ENCODE results near the gene TMEM52. TPM values are rescaled to one million over a fixed set of nuclear protein-coding genes. Genes with fewer than 3 reads are reported as not detected.
"Not testable (repeated sequence)": the region's sequence is repeated elsewhere in the genome, so short reads cannot be mapped to it uniquely, and the experiment has no call there.

TMEM52 gene
- total and polyA plus RNA-seq, 7 experiments from 2014 or later, result 0.45 to 1.1 TPM; not detected in 5

DNA sequence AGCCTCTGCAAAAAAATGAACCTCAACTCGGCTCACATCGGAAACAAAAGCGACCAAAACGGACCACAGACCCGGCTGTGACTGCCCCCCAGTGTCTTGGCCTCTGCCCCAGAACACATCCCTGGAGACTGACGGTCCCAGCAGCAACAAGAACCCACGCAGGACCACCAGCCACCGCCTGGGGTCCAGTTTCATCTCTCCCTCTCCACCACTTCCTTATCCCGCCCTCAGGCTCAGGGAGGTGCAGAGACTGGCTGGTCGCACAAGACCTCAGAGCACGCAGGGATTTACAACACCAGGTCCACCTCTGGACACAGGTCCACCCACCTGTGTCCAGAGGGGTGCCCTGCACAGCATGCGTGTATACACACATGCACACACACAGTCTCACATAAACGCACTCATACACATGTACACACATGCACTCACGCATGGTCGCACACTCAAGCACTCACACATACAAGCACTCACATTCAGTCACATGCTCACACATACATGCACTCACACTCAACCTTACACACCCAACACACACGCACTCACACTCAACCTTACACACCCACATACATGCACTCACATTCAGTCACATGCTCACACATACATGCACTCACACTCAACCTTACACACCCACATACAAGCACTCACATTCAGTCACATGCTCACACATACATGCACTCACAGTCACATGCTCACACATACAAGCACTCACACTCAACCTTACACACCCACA lies 18.6 kb upstream of the TMEM52 start:
- CTCF ChIA-PET, result no interaction called here
- no peaks in the 10 kb centered on the region for H3K27me3 ChIP-seq (ENCODE audit: control insufficient read depth in 2 of 2, insufficient read depth in 2 of 2, low read length in 2 of 2)
- intact Hi-C loops (cut with micrococcal nuclease), result no loop called here
- Mint-ChIP-seq H3K4me1 (no peaks in the 10 kb centered on the region), H3K36me3 (peaks cover 0 to 7% (median 0%) of the 10 kb centered on the region in 5 donors), H3K27ac (no peak overlapping the region), H3K9me3 (peaks cover 0 to 23% (median 0%) of the 10 kb centered on the region in 11 donors), H3K27me3 (no peaks in the 10 kb centered on the region), H3K4me3 (no peak overlapping the region)
- H3K27ac ChIP-seq (ENCODE audit: low read depth, low read length), result no peak overlapping the region
- H3K9me3 ChIP-seq (ENCODE audit: control insufficient read depth in 2 of 3, low read length in 3 of 3), result no peaks in the 10 kb centered on the region
- no peak overlapping the region for H3K4me3 ChIP-seq (ENCODE audit: low read length)
- no peaks in the 10 kb centered on the region for H3K36me3 ChIP-seq (ENCODE audit: control insufficient read depth in 2 of 3, insufficient read depth in 3 of 3, low read length in 3 of 3)
- DNase-seq (no peak), ATAC-seq (no peak)
- POLR2A ChIA-PET, result no interaction called here
- H3K4me1 ChIP-seq (ENCODE audit: control insufficient read depth in 2 of 2, insufficient read depth in 2 of 2, low read length in 2 of 2), result no peaks in the 10 kb centered on the region

DNA sequence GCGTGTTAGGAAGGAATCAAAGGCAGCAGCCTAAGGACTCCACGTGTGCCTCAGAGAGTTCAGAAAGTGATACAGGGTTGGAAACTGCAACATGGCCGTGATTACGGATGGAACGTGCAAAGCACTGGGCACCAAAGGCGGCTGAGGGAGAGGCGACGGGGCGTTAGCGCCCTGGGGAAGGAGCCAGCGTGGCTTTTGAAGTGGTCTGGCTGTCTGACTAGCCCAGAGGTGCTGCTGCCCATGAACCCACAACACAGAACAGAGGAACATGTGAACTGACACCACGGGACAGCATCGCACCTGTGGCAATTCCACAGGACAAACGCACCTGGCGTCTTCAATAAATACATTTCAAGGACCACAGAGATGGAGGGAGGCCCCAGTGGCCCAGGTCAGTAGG lies 18.0 kb upstream of the TMEM52 start:
- intact Hi-C loops (cut with micrococcal nuclease), result no loop called here
- ChIA-PET CTCF (no interaction called here), POLR2A (no interaction called here)

DNA sequence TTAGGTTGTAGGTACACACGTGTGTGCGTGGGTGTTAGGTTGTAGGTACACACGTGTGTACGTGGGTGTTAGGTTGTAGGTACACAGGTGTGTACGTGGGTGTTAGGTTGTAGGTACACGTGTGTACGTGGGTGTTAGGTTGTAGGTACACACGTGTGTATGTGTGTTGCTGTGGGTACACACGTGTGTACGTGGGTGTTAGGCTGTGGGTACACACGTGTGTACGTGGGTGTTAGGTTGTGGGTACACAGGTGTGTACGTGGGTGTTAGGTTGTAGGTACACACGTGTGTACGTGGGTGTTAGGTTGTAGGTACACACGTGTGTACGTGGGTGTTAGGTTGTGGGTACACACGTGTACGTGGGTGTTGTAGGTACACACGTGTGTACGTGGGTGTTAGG lies 15.8 kb upstream of the TMEM52 start:
- DNase-seq; ATAC-seq; H3K9me3 ChIP-seq (ENCODE audit: control insufficient read depth in 2 of 3, low read length in 3 of 3); POLR2A ChIA-PET; intact Hi-C loops (cut with micrococcal nuclease); H3K27ac Mint-ChIP-seq; H3K36me3 ChIP-seq (ENCODE audit: control insufficient read depth in 2 of 3, insufficient read depth in 3 of 3, low read length in 3 of 3); H3K27ac ChIP-seq (ENCODE audit: low read depth, low read length); CTCF ChIA-PET; H3K4me1 ChIP-seq (ENCODE audit: control insufficient read depth in 2 of 2, insufficient read depth in 2 of 2, low read length in 2 of 2); H3K4me3 ChIP-seq (ENCODE audit: low read length); H3K27me3 Mint-ChIP-seq; H3K4me1 Mint-ChIP-seq; H3K27me3 ChIP-seq (ENCODE audit: control insufficient read depth in 2 of 2, insufficient read depth in 2 of 2, low read length in 2 of 2); H3K36me3 Mint-ChIP-seq; H3K4me3 Mint-ChIP-seq: not testable (repeated sequence)
- peaks cover 0 to 23% (median 0%) of the 10 kb centered on the region in 11 donors for H3K9me3 Mint-ChIP-seq

More for the DNA sequence above, 18.0 kb upstream of the TMEM52 start:
- no peak overlapping the region for H3K4me3 Mint-ChIP-seq
- Histone ChIP-seq H3K9me3 (ENCODE audit: control insufficient read depth in 2 of 3, low read length in 3 of 3) (no peaks in the 10 kb centered on the region), H3K4me3 (ENCODE audit: low read length) (no peak overlapping the region), H3K36me3 (ENCODE audit: control insufficient read depth in 2 of 3, insufficient read depth in 3 of 3, low read length in 3 of 3) (no peaks in the 10 kb centered on the region), H3K4me1 (ENCODE audit: control insufficient read depth in 2 of 2, insufficient read depth in 2 of 2, low read length in 2 of 2) (no peaks in the 10 kb centered on the region), H3K27me3 (ENCODE audit: control insufficient read depth in 2 of 2, insufficient read depth in 2 of 2, low read length in 2 of 2) (no peaks in the 10 kb centered on the region), H3K27ac (ENCODE audit: low read depth, low read length) (no peak overlapping the region)
- ATAC-seq, result no peak
- no peak for DNase-seq
- H3K27me3 Mint-ChIP-seq, result no peaks in the 10 kb centered on the region
- H3K36me3 Mint-ChIP-seq, result peaks cover 0 to 7% (median 0%) of the 10 kb centered on the region in 5 donors
- H3K27ac Mint-ChIP-seq, result no peak overlapping the region
- peaks cover 0 to 23% (median 0%) of the 10 kb centered on the region in 11 donors for H3K9me3 Mint-ChIP-seq
- no peaks in the 10 kb centered on the region for H3K4me1 Mint-ChIP-seq

DNA sequence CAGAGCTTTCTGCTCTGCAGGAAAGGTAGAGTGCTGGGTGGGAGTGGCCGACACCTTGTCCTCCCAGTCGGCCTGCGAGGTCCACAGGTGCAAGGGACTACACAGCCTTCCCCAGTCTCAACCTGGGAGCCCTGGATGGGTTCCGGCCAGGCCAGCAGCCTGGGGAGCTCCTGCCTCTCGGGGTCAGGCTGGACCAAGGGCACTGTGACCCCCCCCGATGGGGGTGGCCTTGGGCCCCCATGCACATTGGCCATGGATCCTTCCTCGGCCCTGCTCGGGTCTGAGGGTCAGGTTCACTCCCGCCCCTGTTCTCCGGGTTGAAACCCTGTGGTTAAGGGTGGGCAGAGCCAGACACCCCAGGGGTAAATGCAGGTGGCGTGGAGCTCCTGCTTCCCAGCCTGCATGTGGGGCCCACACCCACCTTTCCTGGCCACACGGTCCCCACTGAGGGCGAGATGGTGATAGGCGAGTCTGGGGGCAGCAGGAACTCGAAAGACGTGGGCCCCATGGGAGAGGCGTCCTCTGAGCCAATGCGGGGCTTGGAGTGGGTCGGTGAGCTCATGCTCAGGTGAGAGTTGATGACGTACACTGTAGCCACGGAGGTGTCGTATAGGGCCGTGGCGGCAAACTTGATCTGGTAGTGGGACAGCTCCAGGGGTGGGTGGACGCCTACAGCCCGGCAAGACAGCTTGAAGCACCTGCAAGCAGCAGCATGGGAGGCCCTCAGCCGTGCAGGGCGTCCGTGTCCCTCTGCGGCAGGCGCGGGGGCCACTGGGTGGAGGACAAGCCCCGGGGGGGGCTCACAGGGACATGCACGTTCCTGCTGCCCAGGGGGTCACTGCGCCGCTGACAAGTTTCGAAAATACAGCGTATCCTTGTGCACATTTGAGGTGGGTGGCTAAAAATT lies 10.8 kb upstream of the TMEM52 start:
- H3K27ac ChIP-seq (ENCODE audit: low read depth, low read length), result no peak overlapping the region
- Mint-ChIP-seq H3K4me1 (no peaks in the 10 kb centered on the region), H3K27me3 (no peaks in the 10 kb centered on the region), H3K4me3 (no peak overlapping the region), H3K27ac (no peak overlapping the region), H3K36me3 (peaks cover 0 to 7% (median 0%) of the 10 kb centered on the region in 5 donors), H3K9me3 (peaks cover 0 to 12% (median 0%) of the 10 kb centered on the region in 11 donors)
- DNase-seq, result no peak
- no peaks in the 10 kb centered on the region for H3K27me3 ChIP-seq (ENCODE audit: control insufficient read depth in 2 of 2, insufficient read depth in 2 of 2, low read length in 2 of 2)
- ChIA-PET CTCF (no interaction called here), POLR2A (no interaction called here)
- no peaks in the 10 kb centered on the region for H3K4me1 ChIP-seq (ENCODE audit: control insufficient read depth in 2 of 2, insufficient read depth in 2 of 2, low read length in 2 of 2)
- intact Hi-C loops (cut with micrococcal nuclease), result no loop called here
- no peaks in the 10 kb centered on the region for H3K36me3 ChIP-seq (ENCODE audit: control insufficient read depth in 2 of 3, insufficient read depth in 3 of 3, low read length in 3 of 3)
- H3K9me3 ChIP-seq (ENCODE audit: control insufficient read depth in 2 of 3, low read length in 3 of 3), result no peaks in the 10 kb centered on the region
- no peak for ATAC-seq
- no peak overlapping the region for H3K4me3 ChIP-seq (ENCODE audit: low read length)

DNA sequence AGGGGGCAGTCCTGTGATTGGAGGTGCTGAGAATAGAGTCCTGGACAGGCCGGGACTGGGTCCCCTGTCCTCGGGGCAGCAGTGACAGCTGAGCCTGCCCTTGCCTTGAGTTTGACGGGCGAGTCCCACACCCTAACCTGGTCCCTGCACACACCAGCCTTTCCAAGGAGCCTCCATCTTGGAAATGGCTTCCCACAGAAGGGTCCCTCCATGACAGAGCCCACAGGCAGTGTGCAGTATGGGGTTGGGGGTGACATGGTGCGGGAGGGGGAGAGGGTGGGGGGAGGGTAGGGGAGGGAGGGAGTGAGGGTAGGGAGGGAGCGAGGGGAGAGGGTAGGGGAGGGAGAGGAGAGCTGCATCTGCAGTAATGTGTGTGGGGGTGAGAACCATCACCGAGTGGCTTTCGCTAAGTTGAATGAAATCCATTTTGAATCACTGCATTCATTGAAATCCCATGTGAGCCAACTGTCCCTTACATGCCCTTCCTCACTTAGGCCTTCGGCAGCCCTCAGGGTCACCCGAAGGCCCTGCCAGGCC lies 10.1 kb upstream of the TMEM52 start:
- intact Hi-C loops (cut with micrococcal nuclease), result no loop called here
- ATAC-seq, result no peak

DNA sequence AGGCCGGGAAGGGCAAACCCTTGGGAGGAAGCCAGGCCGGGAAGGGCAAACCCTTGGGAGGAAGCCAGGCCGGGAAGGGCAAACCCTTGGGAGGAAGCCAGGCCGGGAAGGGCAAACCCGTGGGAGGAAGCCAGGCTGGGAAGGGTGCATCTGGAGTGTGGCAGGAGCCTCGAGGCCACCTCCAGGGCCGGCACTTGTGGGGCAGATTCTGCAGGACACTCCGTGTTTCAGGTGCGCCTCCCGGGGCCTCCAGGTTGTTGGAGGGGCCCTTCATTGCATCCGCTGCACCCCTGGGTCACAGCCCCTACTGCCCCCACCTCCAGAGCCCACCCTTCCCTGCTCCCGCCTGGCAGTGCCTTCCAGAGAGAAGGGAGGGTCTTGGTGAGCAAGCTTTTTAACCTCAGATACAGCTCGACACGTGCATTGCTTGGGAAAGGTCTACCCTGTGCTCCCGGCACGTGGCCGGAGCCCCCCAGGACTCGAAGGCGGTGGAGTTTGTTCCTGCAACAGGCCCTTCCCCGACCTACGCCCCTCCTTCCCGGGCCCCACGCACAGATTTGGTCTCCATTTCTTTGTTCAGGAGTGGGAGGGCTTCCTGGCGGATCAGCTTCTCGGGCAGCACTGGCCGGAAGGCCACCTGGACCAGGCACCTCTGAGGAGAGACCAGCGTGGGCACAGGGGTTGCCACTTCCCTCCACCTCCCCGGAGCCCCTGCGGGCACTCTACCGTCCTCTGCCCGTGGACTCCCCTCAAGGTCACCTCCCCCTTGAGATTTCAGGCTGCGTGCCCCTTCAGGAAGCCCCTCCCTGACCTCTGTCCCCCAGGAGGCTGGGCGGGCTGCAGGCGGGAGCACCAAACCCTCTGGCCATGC lies 9.4 kb upstream of the TMEM52 start:
- CTCF ChIA-PET, result no interaction called here
- H3K27ac Mint-ChIP-seq, result no peak overlapping the region
- H3K4me1 Mint-ChIP-seq, result no peaks in the 10 kb centered on the region
- ATAC-seq, result no peak
- no peak overlapping the region for H3K27ac ChIP-seq (ENCODE audit: low read depth, low read length)
- no peak overlapping the region for H3K4me3 ChIP-seq (ENCODE audit: low read length)
- no peaks in the 10 kb centered on the region for H3K27me3 Mint-ChIP-seq
- H3K9me3 ChIP-seq (ENCODE audit: control insufficient read depth in 2 of 3, low read length in 3 of 3), result no peaks in the 10 kb centered on the region
- H3K4me1 ChIP-seq (ENCODE audit: control insufficient read depth in 2 of 2, insufficient read depth in 2 of 2, low read length in 2 of 2), result no peaks in the 10 kb centered on the region
- H3K9me3 Mint-ChIP-seq, result peaks cover 0 to 1% (median 0%) of the 10 kb centered on the region in 11 donors
- DNase-seq, result no peak
- POLR2A ChIA-PET, result no interaction called here
- H3K27me3 ChIP-seq (ENCODE audit: control insufficient read depth in 2 of 2, insufficient read depth in 2 of 2, low read length in 2 of 2), result no peaks in the 10 kb centered on the region
- intact Hi-C loops (cut with micrococcal nuclease), result no loop called here
- H3K36me3 Mint-ChIP-seq, result no peaks in the 10 kb centered on the region
- H3K36me3 ChIP-seq (ENCODE audit: control insufficient read depth in 2 of 3, insufficient read depth in 3 of 3, low read length in 3 of 3), result no peaks in the 10 kb centered on the region
- H3K4me3 Mint-ChIP-seq, result no peak overlapping the region

More for the DNA sequence above, 10.1 kb upstream of the TMEM52 start:
- H3K36me3 Mint-ChIP-seq, result peaks cover 0 to 2% (median 0%) of the 10 kb centered on the region in 5 donors
- H3K4me3 Mint-ChIP-seq, result no peak overlapping the region
- ChIA-PET CTCF (no interaction called here), POLR2A (no interaction called here)
- no peaks in the 10 kb centered on the region for H3K27me3 Mint-ChIP-seq
- no peaks in the 10 kb centered on the region for H3K4me1 ChIP-seq (ENCODE audit: control insufficient read depth in 2 of 2, insufficient read depth in 2 of 2, low read length in 2 of 2)
- peaks cover 0 to 5% (median 0%) of the 10 kb centered on the region in 11 donors for H3K9me3 Mint-ChIP-seq
- H3K36me3 ChIP-seq (ENCODE audit: control insufficient read depth in 2 of 3, insufficient read depth in 3 of 3, low read length in 3 of 3), result no peaks in the 10 kb centered on the region
- H3K27me3 ChIP-seq (ENCODE audit: control insufficient read depth in 2 of 2, insufficient read depth in 2 of 2, low read length in 2 of 2), result no peaks in the 10 kb centered on the region
- no peak overlapping the region for H3K27ac ChIP-seq (ENCODE audit: low read depth, low read length)
- DNase-seq, result no peak
- no peak overlapping the region for H3K27ac Mint-ChIP-seq
- H3K4me3 ChIP-seq (ENCODE audit: low read length), result no peak overlapping the region
- H3K4me1 Mint-ChIP-seq, result no peaks in the 10 kb centered on the region
- H3K9me3 ChIP-seq (ENCODE audit: control insufficient read depth in 2 of 3, low read length in 3 of 3), result no peaks in the 10 kb centered on the region

All from naive thymus-derived CD4-positive, alpha-beta T cell (primary cell).